Fibroblast of skin of right quadriceps (primary cell): ENCODE results near the gene C16orf95.

Experiments
- DNase-seq: peaks from one replicate; pipeline ENCODE4 v3.0.0-alpha.2; 2013

Gene C16orf95

GRCh38 chr16:87314990-87315420, 2.2 kb downstream of the C16orf95 start:
- DNase-seq, result no peak

- no peak for DNase-seq
Observed at GRCh38 chr16:87312008-87312407, 5.2 kb downstream of the C16orf95 start.

- DNase-seq, result no peak
Observed at GRCh38 chr16:87311387-87311786, 5.8 kb downstream of the C16orf95 start.

GRCh38 chr16:87310610-87311009, 6.6 kb downstream of the C16orf95 start:
- no peak for DNase-seq

GRCh38 chr16:87309620-87310525, 7.3 kb downstream of the C16orf95 start:
- DNase-seq, result no peak

- no peak for DNase-seq
Observed at GRCh38 chr16:87308826-87309225, 8.4 kb downstream of the C16orf95 start.

GRCh38 chr16:87306516-87306915, 10.7 kb downstream of the C16orf95 start:
- DNase-seq, result no peak

- peak; percentile 81 for DNase-seq
Observed at GRCh38 chr16:87305505-87306391, 11.4 kb downstream of the C16orf95 start.

- DNase-seq, result no peak
Observed at GRCh38 chr16:87304951-87305350, 12.2 kb downstream of the C16orf95 start.

- DNase-seq, result no peak
Observed at GRCh38 chr16:87303962-87304521, 13.2 kb downstream of the C16orf95 start.

- no peak for DNase-seq
Observed at GRCh38 chr16:87303431-87303930, 13.7 kb downstream of the C16orf95 start.

GRCh38 chr16:87298857-87299465, 18.2 kb downstream of the C16orf95 start:
- no peak for DNase-seq

GRCh38 chr16:87297918-87298631, 19.1 kb downstream of the C16orf95 start:
- peak; percentile 23 for DNase-seq

GRCh38 chr16:87297407-87297806, 19.8 kb downstream of the C16orf95 start:
- no peak for DNase-seq

- DNase-seq, result no peak
Observed at GRCh38 chr16:87295661-87296531, 21.3 kb downstream of the C16orf95 start.

GRCh38 chr16:87295259-87295658, 21.9 kb downstream of the C16orf95 start:
- no peak for DNase-seq

GRCh38 chr16:87293990-87294389, 23.2 kb downstream of the C16orf95 start:
- DNase-seq, result no peak

GRCh38 chr16:87291944-87292343, 25.2 kb downstream of the C16orf95 start:
- no peak for DNase-seq

GRCh38 chr16:87288753-87289362, 28.3 kb downstream of the C16orf95 start:
- peak; percentile 95 for DNase-seq

- DNase-seq, result no peak
Observed at GRCh38 chr16:87286839-87287626, 30.2 kb downstream of the C16orf95 start.
